Measurements from ENCODE around the gene HSPG2. TPM values are rescaled to one million over a fixed set of nuclear protein-coding genes. Genes with fewer than 3 reads are reported as not detected.
A peak's percentile ranks its signal among the peaks of the same experiment; 100 is the strongest.

HSPG2 gene
- total and polyA plus RNA-seq, 8 donors: 50.4 to 164 (median 63.9) TPM

- Histone ChIP-seq H3K36me3 (peaks cover 0 to 48% (median 11%) of the 10 kb centered on the region in 3 donors), H3K4me3 (no peak overlapping the region)
Observed at GRCh38 chr1:21847223-21848205, 89.6 kb downstream of the HSPG2 start.

DNA sequence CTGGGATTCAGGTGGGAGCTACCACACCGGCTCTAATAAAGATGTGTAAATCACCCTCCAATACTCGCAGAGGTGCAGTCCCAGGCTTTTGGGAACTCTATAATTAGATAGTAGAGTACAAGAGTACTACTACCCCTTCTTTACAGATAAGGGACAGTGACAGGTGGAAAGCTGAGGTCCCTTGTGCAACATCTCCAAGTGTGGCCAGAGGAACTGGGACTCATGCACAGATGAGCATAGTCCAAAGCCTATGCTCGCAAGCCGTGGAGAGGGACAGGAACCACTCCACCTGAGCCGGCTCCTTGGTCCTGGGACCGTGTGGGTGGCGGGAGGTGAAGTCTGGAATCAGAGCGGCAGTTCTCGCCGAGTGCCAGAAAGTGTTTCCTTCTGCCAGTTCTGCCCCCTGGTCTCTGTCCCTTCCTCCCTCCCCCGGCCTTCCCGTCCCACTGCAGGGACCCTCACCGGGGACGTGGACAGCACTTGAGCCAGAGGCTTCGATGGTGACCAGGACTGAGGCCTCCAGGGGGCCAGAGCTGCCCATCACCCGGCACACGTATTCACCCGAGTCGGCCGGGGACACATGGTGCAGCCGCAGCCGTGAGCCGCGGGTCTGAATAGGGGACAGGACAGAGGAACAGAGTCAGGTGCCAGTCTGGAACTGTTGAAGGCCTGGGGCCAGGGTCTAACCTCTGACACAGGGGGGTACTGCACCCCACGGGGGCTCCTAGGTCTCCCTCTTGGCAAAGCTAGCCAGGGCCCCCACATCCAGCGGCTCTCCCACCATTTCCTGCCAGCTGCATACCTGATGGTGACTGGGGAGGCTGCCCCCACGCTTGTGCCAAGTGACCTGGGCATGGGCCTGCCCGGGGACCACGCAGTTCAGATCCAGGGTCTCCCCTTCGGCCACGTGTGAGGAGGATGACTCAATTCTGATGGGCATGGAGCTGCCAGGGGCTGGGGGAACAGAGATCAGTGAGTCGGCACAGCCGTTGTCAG, 91.2 kb downstream of the HSPG2 start:
- TF ChIP-seq CTCF (IDR thresholded peaks at IDR 0.05): no peak
- FAIRE-seq (no peak), ATAC-seq (no peak), DNase-seq (no peak)
- no peak overlapping the region for H3K4me3 ChIP-seq
- WGBS, 2 donors: 94 to 96% methylated on average over 33 of the region's 33 CpGs
- no peaks in the 10 kb centered on the region for H3K4me1 ChIP-seq
- no peaks in the 10 kb centered on the region for H3K9me3 ChIP-seq
- H3K27me3 ChIP-seq: no peaks in the 10 kb centered on the region
- peaks cover 0 to 54% (median 7%) of the 10 kb centered on the region in 3 donors for H3K36me3 ChIP-seq
- H3K27ac ChIP-seq: no peak overlapping the region
- intact Hi-C loops (cut with DNase I): no loop called here

More at GRCh38 chr1:21847223-21848205, 89.6 kb downstream of the HSPG2 start:
- Histone ChIP-seq H3K9me3 (no peaks in the 10 kb centered on the region), H3K27me3 (no peaks in the 10 kb centered on the region), H3K27ac (no peak overlapping the region), H3K4me1 (no peaks in the 10 kb centered on the region)
- no peak for FAIRE-seq
- intact Hi-C loops (cut with DNase I): no loop called here
- 95% methylated on average over 46 to 47 of the region's 47 CpGs for WGBS, 2 donors
- DNase-seq: peak in 1 of 6 donors; percentile 59
- no peak for TF ChIP-seq CTCF (IDR thresholded peaks at IDR 0.05)
- ATAC-seq: no peak

GRCh38 chr1:21843996-21844395, 93.1 kb downstream of the HSPG2 start:
- H3K4me1 ChIP-seq: no peaks in the 10 kb centered on the region
- no peak for FAIRE-seq
- ATAC-seq: no peak
- intact Hi-C loops (cut with DNase I): no loop called here
- WGBS, 2 donors: 90 to 93% methylated on average over 11 of the region's 11 CpGs
- no peaks in the 10 kb centered on the region for H3K27me3 ChIP-seq
- DNase-seq: no peak
- H3K4me3 ChIP-seq: no peak overlapping the region
- no peaks in the 10 kb centered on the region for H3K9me3 ChIP-seq
- no peak for TF ChIP-seq CTCF (IDR thresholded peaks at IDR 0.05)
- H3K36me3 ChIP-seq: peaks cover 0 to 50% (median 7%) of the 10 kb centered on the region in 3 donors
- no peak overlapping the region for H3K27ac ChIP-seq

- Histone ChIP-seq H3K36me3 (peaks cover 0 to 50% (median 7%) of the 10 kb centered on the region in 3 donors), H3K9me3 (no peaks in the 10 kb centered on the region), H3K27ac (no peak overlapping the region), H3K27me3 (no peaks in the 10 kb centered on the region), H3K4me3 (no peak overlapping the region), H3K4me1 (no peaks in the 10 kb centered on the region)
- TF ChIP-seq CTCF (IDR thresholded peaks at IDR 0.05): no peak
- ATAC-seq (no peak), FAIRE-seq (no peak), DNase-seq (no peak)
- intact Hi-C loops (cut with DNase I): no loop called here
- WGBS, 2 donors: 94% methylated on average over 13 of the region's 13 CpGs
Observed at GRCh38 chr1:21843208-21843607, 93.9 kb downstream of the HSPG2 start.

Data from pancreas (tissue), 10 donors.